HepG2 (cell line): Measurements from ENCODE around the gene DYRK1B. TPM values are rescaled to one million over a fixed set of nuclear protein-coding genes. Genes with fewer than 3 reads are reported as not detected.
"Not testable (repeated sequence)": the region's sequence is repeated elsewhere in the genome, so short reads cannot be mapped to it uniquely, and the experiment has no call there.

ENCODE experiments used
- ATAC-seq: fragments of 200-7000 bp; cut with Tn5 transposase; 3 replicates; pipeline ENCODE4 v1.9.1; 2020; ENCODE audit warnings: mild to moderate bottlenecking, moderate library complexity
- BruUV-seq: library from RNA; stranded (reverse); fragments of 400-500 nt; replicated peaks from 2 replicates; lab custom pipeline; 2021; lab: Mats Ljungman, UMichigan
- CTCF ChIA-PET: fragments of 300-600 bp; formaldehyde crosslinking; extraction: SDS; loops from one replicate; lab custom pipeline; 2021; ENCODE audit warnings: low total read pairs, inconsistent platforms, low intra/inter-chr PET ratio; lab: Yijun Ruan, JAX
- POLR2A ChIA-PET: fragments of 350-600 bp; sonication (Branson Sonifier 250); formaldehyde crosslinking; loops from one replicate; lab custom pipeline; 2020; ENCODE audit warnings: antibody characterized with exemption, inconsistent platforms; lab: Yijun Ruan, JAX
- DNase-seq: peaks from one replicate; pipeline ENCODE4 v3.0.0-alpha.2; 2015; ENCODE audit warnings: low spot score
- FAIRE-seq: peaks from 3 replicates; lab custom pipeline; 2011; peaks lifted over from hg19 to GRCh38; lab: Jason Lieb, UNC
- H2AFZ ChIP-seq: one replicate; pipeline ENCODE4 v1.6.1; 2011; ENCODE audit warnings: low read length, inconsistent platforms
- H3K27ac ChIP-seq: fragments of 300-600 bp; 3 replicates; pipeline ENCODE4 v1.8.0; 2011; ENCODE audit warnings: mixed run types, mild to moderate bottlenecking, mixed read lengths, low read length, inconsistent platforms; ENCODE audit not compliant: insufficient read depth; ENCODE audit errors: extremely low read length
- H3K27me3 ChIP-seq, 2 experiments: fragments of 200-600 bp in 1 of 2; 2 replicates in 1 of 2; 3 replicates in 1 of 2; pipeline versions ENCODE4 v1.6.0 to v1.8.0; 2011; ENCODE audit warnings: low read length in 2 of 2, mild to moderate bottlenecking in 2 of 2, moderate library complexity in 2 of 2, inconsistent platforms in 1 of 2; ENCODE audit not compliant: insufficient read depth in 2 of 2, control insufficient read depth in 1 of 2
- H3K36me3 ChIP-seq, 2 experiments: fragments of 200-600 bp in 1 of 2; replicated peaks in 1 of 2; 2 replicates in 1 of 2; 3 replicates in 1 of 2; pipeline versions ENCODE4 v1.5.1 to v1.8.0; 2011; ENCODE audit warnings: low read length in 2 of 2, inconsistent platforms in 1 of 2; ENCODE audit not compliant: insufficient read depth in 2 of 2, control insufficient read depth in 1 of 2
- H3K4me1 ChIP-seq: 2 replicates; pipeline ENCODE4 v1.5.1; 2012; ENCODE audit warnings: low read length, inconsistent platforms; ENCODE audit not compliant: insufficient read depth
- H3K4me2 ChIP-seq: 2 replicates; pipeline ENCODE4 v1.6.0; 2011; ENCODE audit warnings: low read depth, low read length, inconsistent platforms
- H3K4me3 ChIP-seq, 3 experiments: fragments of 200-600 bp in 1 of 3; sonication (generic), shearing (Covaris generic) in 1 of 3; replicated peaks in 1 of 3; 2 replicates each; pipeline ENCODE4 v1.5.1; 2011 to 2016; ENCODE audit warnings: low read length in 3 of 3, inconsistent platforms in 2 of 3, low read depth in 2 of 3, mild to moderate bottlenecking in 2 of 3, control low read depth in 1 of 3, mixed read lengths in 1 of 3; ENCODE audit not compliant: insufficient read depth in 1 of 3
- H3K79me2 ChIP-seq: one replicate; pipeline ENCODE4 v1.6.1; 2011; ENCODE audit warnings: low read length, inconsistent platforms; ENCODE audit not compliant: insufficient read depth
- H3K9ac ChIP-seq: 2 replicates; pipeline ENCODE4 v1.6.0; 2011; ENCODE audit warnings: mild to moderate bottlenecking, low read depth, low read length, inconsistent platforms; ENCODE audit not compliant: insufficient read depth
- H3K9me3 ChIP-seq: 2 replicates; pipeline ENCODE4 v1.5.1; 2012; ENCODE audit warnings: mild to moderate bottlenecking, low read length
- H4K20me1 ChIP-seq: 2 replicates; pipeline ENCODE4 v1.6.0; 2011; ENCODE audit warnings: inconsistent platforms, mild to moderate bottlenecking, low read length, moderate library complexity; ENCODE audit not compliant: insufficient read depth
- CTCF ChIP-seq: sonication (generic); formaldehyde crosslinking; IDR thresholded peaks from 2 replicates; pipeline ENCODE4 v1.5.0; 2020; ENCODE audit warnings: mild to moderate bottlenecking, missing genetic modification reagents, moderate library complexity
- FOSL2 ChIP-seq: sonication (generic); formaldehyde crosslinking; IDR thresholded peaks from 2 replicates; pipeline ENCODE4 v1.4.0; 2020; ENCODE audit warnings: missing genetic modification reagents
- FOXA3 ChIP-seq: IDR thresholded peaks from 2 replicates; pipeline ENCODE4 v1.6.1; 2016; ENCODE audit warnings: missing genetic modification reagents, missing compliant biosample characterization
- GABPA ChIP-seq, 2 experiments: IDR thresholded peaks; 2 replicates each; pipeline ENCODE4 v1.6.1; 2011 to 2016; ENCODE audit warnings: low read depth in 2 of 2, low read length in 1 of 2, missing biosample characterization in 1 of 2, missing genetic modification characterization in 1 of 2
- GATAD2A ChIP-seq: IDR thresholded peaks from 2 replicates; pipeline ENCODE4 v1.6.1; 2016
- HMGXB4 ChIP-seq, 2 experiments: sonication (generic) in 1 of 2; formaldehyde crosslinking in 1 of 2; IDR thresholded peaks; 2 replicates each; pipeline versions ENCODE4 v1.4.0 to v1.6.1; 2018 to 2020; ENCODE audit warnings: missing genetic modification reagents in 2 of 2, borderline replicate concordance in 1 of 2, low read depth in 1 of 2, mild to moderate bottlenecking in 1 of 2, missing biosample characterization in 1 of 2
- NFIC ChIP-seq: IDR thresholded peaks from 2 replicates; pipeline ENCODE4 v1.6.1; 2012; ENCODE audit warnings: mild to moderate bottlenecking, low read length, inconsistent platforms
- SMC3 ChIP-seq: IDR thresholded peaks from 2 replicates; pipeline ENCODE4 v1.6.1; 2011; ENCODE audit warnings: low read length, improper control_type of control experiment
- STAG1 ChIP-seq: sonication (generic); formaldehyde crosslinking; IDR thresholded peaks from 2 replicates; pipeline ENCODE4 v1.4.0; 2020; ENCODE audit warnings: missing genetic modification reagents
- THAP11 ChIP-seq: IDR thresholded peaks from 2 replicates; pipeline ENCODE4 v1.6.1; 2016; ENCODE audit warnings: missing biosample characterization, missing genetic modification reagents
- YY1 ChIP-seq: IDR thresholded peaks from 2 replicates; pipeline ENCODE4 v1.6.1; 2011; ENCODE audit warnings: low read length, low read depth, moderate library complexity, mild to moderate bottlenecking; ENCODE audit not compliant: insufficient read depth, insufficient replicate concordance
- ZBTB33 ChIP-seq: sonication (generic); formaldehyde crosslinking; IDR thresholded peaks from 2 replicates; pipeline ENCODE4 v1.4.0; 2020; ENCODE audit warnings: missing genetic modification reagents
- ZNF687 ChIP-seq: sonication (generic); formaldehyde crosslinking; IDR thresholded peaks from 2 replicates; pipeline ENCODE4 v1.5.1; 2020; ENCODE audit warnings: mild to moderate bottlenecking, missing genetic modification reagents, moderate library complexity
- WGBS: methylation state at CpG from one replicate; pipeline ENCODE4 v1.1.6; 2017; ENCODE audit warnings: low lambda C conversion rate; 5-methylcytosine and 5-hydroxymethylcytosine counted together
- in situ Hi-C: cut with HindIII; loops from 2 replicates; pipeline ENCODE4 v1.10.0; 2017; ENCODE audit warnings: low pct_unique_long_range_greater_than_20kb; ENCODE audit not compliant: extremely low pct_ligation_motif_present
- intact Hi-C: fragments of 100-400 bp; cut with micrococcal nuclease; formaldehyde crosslinking; loops from one replicate; pipeline ENCODE4 v1.10.0; 2022; ENCODE audit not compliant: unreplicated experiment
- polyA plus RNA-seq, 8 experiments: library from polyadenylated mRNA; depleted of rRNA in 3 of 8; stranded (reverse) in 7 of 8; unstranded in 1 of 8; fragments of >200 nt; fragmentation: Illumina TruSeq in 4 of 8; extraction: Trizol in 4 of 8; gene quantifications; 2 replicates each; pipeline versions ENCODE4 v1.2.1 to v1.2.3, GENCODE V29; 2011 to 2016; ENCODE audit warnings: low read depth in 4 of 8, missing spikeins in 1 of 8, mixed read lengths in 1 of 8; ENCODE audit not compliant: insufficient read depth in 1 of 8
- total RNA-seq, 5 experiments: library from RNA; depleted of rRNA; stranded (reverse); fragments of >200 nt; fragmentation: Illumina TruSeq; extraction: Trizol; gene quantifications; 2 replicates each; pipeline ENCODE4 v1.2.3, GENCODE V29; 2016; ENCODE audit warnings: low read depth in 1 of 5

DYRK1B gene
- total and polyA plus RNA-seq, 2 of the 13 experiments (the other 11 are each of a cell fraction or from before 2014, with no cell fraction given) = 0.82 to 1.3 TPM

- in situ Hi-C loops; H3K79me2 ChIP-seq; BruUV-seq; H3K4me3 ChIP-seq; H3K9me3 ChIP-seq; H3K27me3 ChIP-seq; H2AFZ ChIP-seq; H4K20me1 ChIP-seq; H3K9ac ChIP-seq; intact Hi-C loops; H3K36me3 ChIP-seq; H3K27ac ChIP-seq; TF ChIP-seq GABPA (IDR thresholded peaks at IDR 0.05; ENCODE audit: low read depth, low read length): not testable (repeated sequence)
- ChIA-PET POLR2A (interaction anchor here (1.1 kb wide), 1 partner anchor 89 kb away, joined by 9 read pairs; the partner anchor contains the start of gene PSMC4), CTCF (interaction anchor here (1.2 kb wide), 1 partner anchor 89 kb away, joined by 6 read pairs; the partner anchor contains the start of gene PSMC4)
- peaks cover 26% of the 10 kb centered on the region for H3K4me1 ChIP-seq
- TF ChIP-seq NFIC = peak; percentile 34; the same call in 1 of the 2 replicates
- TF ChIP-seq SMC3 = peak; percentile 73; the same call in 1 of the 2 replicates
- TF ChIP-seq STAG1 (CRISPR knock-in tag) = peak; percentile 71
- TF ChIP-seq CTCF = peak; percentile 53
- TF ChIP-seq FOXA3 (CRISPR knock-in tag) = peak; percentile 24; the same call in 1 of the 2 replicates
- TF ChIP-seq GABPA (CRISPR knock-in tag; IDR thresholded peaks at IDR 0.05; ENCODE audit: low read depth) = 0 out of 2 replicates have a peak, but pooled peaks have one; percentile 24
- peak; percentile 28 for TF ChIP-seq ZNF687 (CRISPR knock-in tag)
- TF ChIP-seq FOSL2 (CRISPR knock-in tag) = peak; percentile 23; the same call in 1 of the 2 replicates
- peak; percentile 79 for TF ChIP-seq ZBTB33 (CRISPR knock-in tag)
- TF ChIP-seq THAP11 (CRISPR knock-in tag) = peak; percentile 50; the same call in 1 of the 2 replicates
- peak; percentile 42 for TF ChIP-seq YY1
- peak in 1 of 2 experiments; percentile 35; a peak in 1 of 4 replicates for TF ChIP-seq HMGXB4 (CRISPR knock-in tag; IDR thresholded peaks at IDR 0.05; ENCODE audit: borderline replicate concordance in 1 of 2, low read depth in 1 of 2)
- TF ChIP-seq GATAD2A (CRISPR knock-in tag) = 0 out of 2 replicates have a peak, but pooled peaks have one; percentile 29
- WGBS = 25% methylated on average over 11 of the region's 15 CpGs
- H3K4me2 ChIP-seq = peak overlapping the region; percentile 29; the same call in 1 of the 2 replicates
- ATAC-seq (peak; percentile 77), DNase-seq (peak; percentile 59), FAIRE-seq (peak; percentile 66)
Measured at GRCh38 chr19:39881495-39882110, 47.6 kb upstream of the DYRK1B start.
